T47D (cell line): ENCODE measurements around the gene UPK1A.
"Not testable (repeated sequence)": the region's sequence is repeated elsewhere in the genome, so short reads cannot be mapped to it uniquely, and the experiment has no call there.

Source experiments
- DNase-seq, 2 experiments: peaks; one replicate each; pipeline versions ENCODE4 v3.0.0 to v3.0.0-alpha.2; 2011 to 2012; ENCODE audit warnings: low read depth in 1 of 2, low spot score in 1 of 2
- JUND ChIP-seq: IDR thresholded peaks from 2 replicates; pipeline ENCODE4 v1.6.1; 2012; ENCODE audit warnings: low read depth
- in situ Hi-C: cut with HindIII; loops from 2 replicates; pipeline ENCODE4 v1.10.0; 2016; ENCODE audit warnings: low sequenced_read_pairs, low pct_unique_long_range_greater_than_20kb

UPK1A gene

GRCh38 chr19:35717665-35718344 lies 51.5 kb downstream of the UPK1A start, which contains the start of gene KMT2B:
TSS of gene KMT2B (plus strand) at chr19:35718003. CDS start at chr19:35718019, 16 bp downstream.
- TF ChIP-seq JUND, result no peak
- in situ Hi-C loops, result no loop called here
- DNase-seq, result peak; percentile 84 to 94

DNA sequence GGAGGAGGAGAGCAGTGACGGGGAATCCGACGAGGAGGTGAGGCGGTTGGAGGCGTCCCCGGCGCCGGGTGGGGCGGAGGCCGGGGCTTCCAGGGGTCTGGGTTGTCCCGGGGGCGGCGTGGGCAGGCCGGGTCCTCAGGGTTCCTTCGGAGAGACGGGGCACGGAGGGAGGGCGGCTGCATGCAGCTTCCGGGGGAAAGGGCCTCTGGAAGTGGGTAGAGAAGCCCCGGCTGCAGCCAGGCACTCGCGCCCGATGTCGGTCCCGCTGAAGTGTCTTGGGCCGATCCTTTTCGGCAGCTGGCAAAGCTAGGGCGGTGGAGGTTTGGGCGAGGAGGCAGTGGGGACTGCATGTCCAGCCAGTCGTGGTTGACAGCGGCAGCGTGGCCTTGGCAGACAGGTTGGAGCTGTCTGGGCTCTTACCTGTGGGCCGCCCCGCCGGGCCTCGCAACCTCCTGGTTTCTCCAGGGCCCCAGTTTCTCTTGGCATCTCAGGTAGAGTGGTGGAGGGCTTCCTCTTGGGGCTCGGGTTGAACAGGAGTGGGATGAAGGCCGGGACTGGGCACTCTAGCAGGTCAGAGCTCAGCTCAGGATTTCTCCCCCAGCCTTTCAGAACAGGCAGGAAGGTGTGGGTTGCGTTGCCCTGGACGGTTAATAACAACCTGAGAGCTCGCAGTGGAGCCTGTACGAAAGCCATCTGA lies 52.2 kb downstream of the UPK1A start:
- in situ Hi-C loops, result no loop called here
- no peak for TF ChIP-seq JUND
- peak in 1 of 2 experiments; percentile 49 for DNase-seq

DNA sequence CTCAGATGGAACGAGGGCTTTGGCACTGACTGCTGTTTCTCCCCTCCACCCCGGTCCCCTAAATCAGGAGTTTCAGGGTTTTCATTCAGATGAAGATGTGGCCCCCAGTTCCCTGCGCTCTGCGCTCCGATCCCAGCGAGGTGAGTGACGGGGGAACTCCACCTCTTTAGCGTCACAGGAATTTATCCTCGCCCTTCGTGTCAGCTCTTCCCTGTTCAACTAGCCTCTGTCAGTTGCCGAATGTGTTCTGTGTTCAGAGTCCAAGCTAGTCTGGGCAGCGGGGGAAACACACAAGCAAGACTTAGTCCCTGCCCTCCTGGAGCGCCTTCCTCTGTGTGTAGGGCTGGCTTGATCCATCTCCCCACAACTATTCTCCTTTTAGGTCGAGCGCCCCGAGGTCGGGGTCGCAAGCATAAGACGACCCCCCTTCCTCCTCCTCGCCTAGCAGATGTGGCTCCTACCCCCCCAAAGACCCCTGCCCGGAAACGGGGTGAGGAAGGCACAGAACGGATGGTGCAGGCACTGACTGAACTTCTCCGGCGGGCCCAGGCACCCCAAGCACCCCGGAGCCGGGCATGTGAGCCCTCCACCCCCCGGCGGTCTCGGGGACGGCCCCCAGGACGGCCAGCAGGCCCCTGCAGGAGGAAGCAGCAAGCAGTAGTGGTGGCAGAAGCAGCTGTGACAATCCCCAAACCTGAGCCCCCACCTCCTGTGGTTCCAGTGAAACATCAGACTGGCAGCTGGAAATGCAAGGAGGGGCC lies 53.3 kb downstream of the UPK1A start:
- DNase-seq, result no peak
- TF ChIP-seq JUND, result no peak
- in situ Hi-C loops, result no loop called here

DNA sequence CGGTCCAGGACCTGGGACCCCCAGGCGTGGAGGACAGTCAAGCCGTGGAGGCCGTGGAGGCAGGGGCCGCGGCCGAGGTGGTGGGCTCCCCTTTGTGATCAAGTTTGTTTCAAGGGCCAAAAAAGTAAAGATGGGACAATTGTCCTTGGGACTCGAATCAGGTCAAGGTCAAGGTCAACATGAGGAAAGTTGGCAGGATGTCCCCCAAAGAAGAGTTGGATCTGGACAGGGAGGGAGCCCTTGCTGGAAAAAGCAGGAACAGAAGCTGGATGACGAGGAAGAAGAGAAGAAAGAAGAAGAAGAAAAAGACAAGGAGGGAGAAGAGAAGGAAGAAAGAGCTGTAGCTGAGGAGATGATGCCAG lies 53.8 kb downstream of the UPK1A start:
- DNase-seq, result no peak
- no peak for TF ChIP-seq JUND
- in situ Hi-C loops, result no loop called here

- DNase-seq, result no peak
- TF ChIP-seq JUND, result no peak
- in situ Hi-C loops, result no loop called here
Measured at GRCh38 chr19:35720648-35721047, 54.3 kb downstream of the UPK1A start.

DNA sequence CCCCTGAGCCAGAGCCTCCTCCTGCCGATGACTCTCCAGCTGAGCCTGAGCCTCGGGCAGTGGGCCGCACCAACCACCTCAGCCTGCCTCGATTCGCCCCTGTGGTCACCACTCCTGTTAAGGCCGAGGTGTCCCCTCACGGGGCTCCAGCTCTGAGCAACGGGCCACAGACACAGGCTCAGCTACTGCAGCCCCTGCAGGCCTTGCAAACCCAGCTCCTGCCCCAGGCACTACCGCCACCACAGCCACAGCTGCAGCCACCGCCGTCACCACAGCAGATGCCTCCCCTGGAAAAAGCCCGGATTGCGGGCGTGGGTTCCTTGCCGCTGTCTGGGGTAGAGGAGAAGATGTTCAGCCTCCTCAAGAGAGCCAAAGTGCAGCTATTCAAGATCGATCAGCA lies 55.1 kb downstream of the UPK1A start:
- in situ Hi-C loops, result no loop called here
- no peak for TF ChIP-seq JUND
- no peak for DNase-seq

GRCh38 chr19:35722461-35722860 lies 56.1 kb downstream of the UPK1A start:
- no peak for TF ChIP-seq JUND
- in situ Hi-C loops, result no loop called here
- DNase-seq, result no peak

GRCh38 chr19:35722897-35723296 lies 56.6 kb downstream of the UPK1A start:
- no peak for DNase-seq
- in situ Hi-C loops, result no loop called here
- no peak for TF ChIP-seq JUND

DNA sequence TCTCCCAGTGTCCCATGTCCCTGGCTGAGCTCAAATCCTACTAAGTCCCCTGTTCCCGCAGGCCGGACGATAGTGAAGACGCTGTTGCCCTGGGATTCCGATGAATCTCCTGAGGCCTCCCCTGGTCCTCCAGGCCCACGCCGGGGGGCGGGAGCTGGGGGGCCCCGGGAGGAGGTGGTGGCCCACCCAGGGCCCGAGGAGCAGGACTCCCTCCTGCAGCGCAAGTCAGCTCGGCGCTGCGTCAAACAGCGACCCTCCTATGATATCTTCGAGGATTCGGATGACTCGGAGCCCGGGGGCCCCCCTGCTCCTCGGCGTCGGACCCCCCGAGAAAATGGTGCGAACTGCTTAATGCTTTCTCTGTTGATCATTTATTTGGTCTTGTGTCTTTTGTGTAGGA lies 57.4 kb downstream of the UPK1A start:
- TF ChIP-seq JUND, result no peak
- DNase-seq, result no peak
- in situ Hi-C loops, result no loop called here

DNA sequence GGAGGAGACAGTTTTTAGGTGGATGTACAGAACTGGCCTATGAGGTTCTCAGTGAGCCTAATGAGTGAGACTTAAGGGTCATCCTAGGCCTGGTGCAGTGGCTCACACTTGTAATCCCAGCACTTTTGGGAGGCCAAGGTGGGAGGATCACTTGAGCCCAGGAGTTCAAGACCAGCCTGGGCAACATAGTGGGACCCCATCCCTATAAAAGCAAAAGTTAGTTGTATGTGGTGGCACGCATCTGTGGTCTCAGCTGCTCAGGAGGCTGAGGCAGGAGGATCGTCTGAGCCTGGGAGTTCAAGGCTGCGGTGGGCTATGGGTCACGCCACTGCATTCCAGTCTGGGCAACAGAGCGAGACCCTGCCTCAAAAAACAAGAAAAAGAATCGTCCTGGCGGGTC lies 57.8 kb downstream of the UPK1A start:
- DNase-seq, in situ Hi-C loops: not testable (repeated sequence)

DNA sequence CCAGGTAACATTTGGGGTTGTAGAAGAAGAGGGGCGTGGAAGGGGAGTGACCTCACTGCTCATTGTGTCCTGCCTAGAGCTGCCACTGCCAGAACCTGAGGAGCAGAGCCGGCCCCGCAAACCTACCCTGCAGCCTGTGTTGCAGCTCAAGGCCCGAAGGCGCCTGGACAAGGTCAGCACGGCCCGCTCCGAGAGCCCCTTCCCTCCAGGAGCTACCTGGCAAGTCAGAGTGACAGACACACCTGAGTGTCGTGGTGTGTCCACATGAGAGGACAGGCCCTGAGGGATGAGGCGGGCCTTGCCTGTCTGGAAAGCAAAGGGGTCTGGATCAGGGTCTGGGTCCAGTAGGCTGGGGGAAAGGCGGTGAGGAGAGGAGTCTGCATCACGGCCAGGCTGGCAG lies 58.2 kb downstream of the UPK1A start:
- DNase-seq, result no peak
- no peak for TF ChIP-seq JUND
- in situ Hi-C loops, result no loop called here

GRCh38 chr19:35725216-35725861 lies 59.0 kb downstream of the UPK1A start:
- in situ Hi-C loops, result no loop called here
- TF ChIP-seq JUND, result no peak
- DNase-seq, result no peak
